ENCODE results near the gene EEA1.

EEA1 gene

DNA sequence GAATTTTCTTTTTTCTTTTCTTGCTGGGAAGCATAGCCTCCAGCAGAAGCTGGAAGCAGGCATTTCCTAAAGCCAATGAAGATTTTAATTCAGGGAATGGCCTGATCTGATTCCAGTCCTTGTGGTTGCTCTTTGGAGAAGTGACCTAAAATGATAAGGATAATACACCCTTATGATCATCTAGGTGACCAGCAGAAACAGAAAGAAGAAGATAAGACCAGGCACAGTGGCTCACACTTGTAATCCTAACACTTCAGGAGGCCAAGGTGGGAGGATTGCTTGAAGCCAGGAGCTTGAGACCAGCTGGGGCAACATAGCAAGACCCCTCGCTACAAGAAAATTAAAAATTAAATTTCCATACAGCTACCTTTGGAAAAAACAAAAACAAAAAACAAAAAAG, 51.2 kb downstream of the EEA1 start:
- Histone ChIP-seq H3K36me3 (ENCODE audit: insufficient read depth, low read length) (peaks cover 6% of the 10 kb centered on the region; the same call in 1 of the 2 replicates), H3K27ac (ENCODE audit: low read depth, low read length, poor library complexity, severe bottlenecking) (no peak overlapping the region), H4K20me1 (ENCODE audit: insufficient read depth, low read length) (no peaks in the 10 kb centered on the region), H3K9me3 (ENCODE audit: low read length) (no peaks in the 10 kb centered on the region), H3K9me2 (ENCODE audit: low read depth, low read length) (no peaks in the 10 kb centered on the region), H3K79me2 (ENCODE audit: insufficient read depth, low read length) (no peaks in the 10 kb centered on the region; the same call in 1 of the 2 replicates), H3K4me1 (ENCODE audit: insufficient read depth, low read length, severe bottlenecking) (no peaks in the 10 kb centered on the region), H3K4me2 (ENCODE audit: low read length) (no peak overlapping the region), H3K27me3 (ENCODE audit: insufficient read depth, low read length) (no peaks in the 10 kb centered on the region), H2AFZ (ENCODE audit: low read length) (no peak overlapping the region), H3F3A (ENCODE audit: insufficient read depth, low read length) (no peaks in the 10 kb centered on the region), H3K9ac (ENCODE audit: low read length) (no peak overlapping the region), H3K4me3 (ENCODE audit: low read depth, low read length, poor library complexity, severe bottlenecking) (no peak overlapping the region)
- TF ChIP-seq, protein P1, sequence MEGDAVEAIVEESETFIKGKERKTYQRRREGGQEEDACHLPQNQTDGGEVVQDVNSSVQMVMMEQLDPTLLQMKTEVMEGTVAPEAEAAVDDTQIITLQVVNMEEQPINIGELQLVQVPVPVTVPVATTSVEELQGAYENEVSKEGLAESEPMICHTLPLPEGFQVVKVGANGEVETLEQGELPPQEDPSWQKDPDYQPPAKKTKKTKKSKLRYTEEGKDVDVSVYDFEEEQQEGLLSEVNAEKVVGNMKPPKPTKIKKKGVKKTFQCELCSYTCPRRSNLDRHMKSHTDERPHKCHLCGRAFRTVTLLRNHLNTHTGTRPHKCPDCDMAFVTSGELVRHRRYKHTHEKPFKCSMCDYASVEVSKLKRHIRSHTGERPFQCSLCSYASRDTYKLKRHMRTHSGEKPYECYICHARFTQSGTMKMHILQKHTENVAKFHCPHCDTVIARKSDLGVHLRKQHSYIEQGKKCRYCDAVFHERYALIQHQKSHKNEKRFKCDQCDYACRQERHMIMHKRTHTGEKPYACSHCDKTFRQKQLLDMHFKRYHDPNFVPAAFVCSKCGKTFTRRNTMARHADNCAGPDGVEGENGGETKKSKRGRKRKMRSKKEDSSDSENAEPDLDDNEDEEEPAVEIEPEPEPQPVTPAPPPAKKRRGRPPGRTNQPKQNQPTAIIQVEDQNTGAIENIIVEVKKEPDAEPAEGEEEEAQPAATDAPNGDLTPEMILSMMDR (IDR thresholded peaks at IDR 0.05; ENCODE audit: low read length) = no peak
- no peak for TF ChIP-seq EZH2 (IDR thresholded peaks at IDR 0.05; ENCODE audit: borderline replicate concordance, low read length)

DNA sequence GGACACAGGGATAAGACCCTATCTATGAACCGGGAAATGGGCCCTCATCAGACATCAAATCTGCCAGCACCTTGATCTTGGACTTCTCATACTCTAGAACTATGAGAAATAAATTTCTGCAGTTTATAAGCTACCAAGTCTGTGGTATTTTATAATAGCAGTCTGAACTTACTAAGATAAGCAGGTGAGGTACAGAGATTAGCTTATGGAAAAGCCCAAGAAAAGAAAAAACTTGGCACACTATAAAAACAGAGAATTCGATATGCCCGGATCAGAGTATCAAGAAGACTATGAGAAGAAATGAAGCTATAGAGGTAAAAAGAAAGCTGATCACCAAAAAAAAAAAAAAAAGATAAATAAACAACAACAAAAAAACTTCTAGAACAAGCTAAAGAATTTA, 52.6 kb downstream of the EEA1 start:
- Histone ChIP-seq H3K4me1 (ENCODE audit: insufficient read depth, low read length, severe bottlenecking) (no peaks in the 10 kb centered on the region), H3K9me3 (ENCODE audit: low read length) (no peaks in the 10 kb centered on the region), H4K20me1 (ENCODE audit: insufficient read depth, low read length) (no peaks in the 10 kb centered on the region), H3K27me3 (ENCODE audit: insufficient read depth, low read length) (no peaks in the 10 kb centered on the region), H3K4me2 (ENCODE audit: low read length) (no peak overlapping the region), H3K36me3 (ENCODE audit: insufficient read depth, low read length) (peaks cover 6% of the 10 kb centered on the region; the same call in 1 of the 2 replicates), H3K9ac (ENCODE audit: low read length) (no peak overlapping the region), H3K4me3 (ENCODE audit: low read depth, low read length, poor library complexity, severe bottlenecking) (no peak overlapping the region), H3F3A (ENCODE audit: insufficient read depth, low read length) (no peaks in the 10 kb centered on the region), H3K9me2 (ENCODE audit: low read depth, low read length) (no peaks in the 10 kb centered on the region), H2AFZ (ENCODE audit: low read length) (no peak overlapping the region), H3K27ac (ENCODE audit: low read depth, low read length, poor library complexity, severe bottlenecking) (no peak overlapping the region), H3K79me2 (ENCODE audit: insufficient read depth, low read length) (no peaks in the 10 kb centered on the region; the same call in 1 of the 2 replicates)
- TF ChIP-seq, protein P1 (IDR thresholded peaks at IDR 0.05; ENCODE audit: low read length) = no peak
- no peak for TF ChIP-seq EZH2 (IDR thresholded peaks at IDR 0.05; ENCODE audit: borderline replicate concordance, low read length)

DNA sequence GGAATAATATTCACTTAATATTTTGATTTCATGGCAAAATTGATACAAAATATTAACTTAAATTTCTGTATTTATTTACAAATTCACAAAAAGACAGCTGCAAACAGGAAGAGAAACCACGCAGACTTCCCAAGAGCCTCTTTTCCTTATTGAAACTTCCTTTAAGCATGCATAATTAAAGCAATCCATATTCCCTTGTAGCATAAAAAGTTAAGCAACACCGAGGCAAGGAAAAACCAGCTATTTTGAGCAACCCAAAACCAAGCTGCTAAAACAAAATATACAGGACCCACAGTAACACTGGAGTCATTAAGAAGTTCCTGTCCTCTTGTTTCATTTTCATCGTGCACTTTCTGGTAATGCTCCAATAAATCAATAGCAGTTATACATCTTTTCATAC, 58.0 kb downstream of the EEA1 start:
- H3K9ac ChIP-seq (ENCODE audit: low read length) = no peak overlapping the region
- H4K20me1 ChIP-seq (ENCODE audit: insufficient read depth, low read length) = no peaks in the 10 kb centered on the region

More for the DNA sequence above, 58.0 kb downstream of the EEA1 start:
- H3K4me3 ChIP-seq (ENCODE audit: low read depth, low read length, poor library complexity, severe bottlenecking) = no peak overlapping the region
- H3K4me2 ChIP-seq (ENCODE audit: low read length) = no peak overlapping the region
- H3K36me3 ChIP-seq (ENCODE audit: insufficient read depth, low read length) = no peaks in the 10 kb centered on the region
- TF ChIP-seq, protein P1 (IDR thresholded peaks at IDR 0.05; ENCODE audit: low read length) = no peak
- TF ChIP-seq EZH2 (IDR thresholded peaks at IDR 0.05; ENCODE audit: borderline replicate concordance, low read length) = no peak
- no peaks in the 10 kb centered on the region for H3K4me1 ChIP-seq (ENCODE audit: insufficient read depth, low read length, severe bottlenecking)
- H3F3A ChIP-seq (ENCODE audit: insufficient read depth, low read length) = no peaks in the 10 kb centered on the region
- no peaks in the 10 kb centered on the region for H3K9me3 ChIP-seq (ENCODE audit: low read length)
- no peaks in the 10 kb centered on the region for H3K9me2 ChIP-seq (ENCODE audit: low read depth, low read length)
- H3K27me3 ChIP-seq (ENCODE audit: insufficient read depth, low read length) = no peaks in the 10 kb centered on the region
- H3K27ac ChIP-seq (ENCODE audit: low read depth, low read length, poor library complexity, severe bottlenecking) = no peak overlapping the region
- no peak overlapping the region for H2AFZ ChIP-seq (ENCODE audit: low read length)
- no peaks in the 10 kb centered on the region for H3K79me2 ChIP-seq (ENCODE audit: insufficient read depth, low read length)
